ENCODE results near the gene VCL.

VCL gene

DNA sequence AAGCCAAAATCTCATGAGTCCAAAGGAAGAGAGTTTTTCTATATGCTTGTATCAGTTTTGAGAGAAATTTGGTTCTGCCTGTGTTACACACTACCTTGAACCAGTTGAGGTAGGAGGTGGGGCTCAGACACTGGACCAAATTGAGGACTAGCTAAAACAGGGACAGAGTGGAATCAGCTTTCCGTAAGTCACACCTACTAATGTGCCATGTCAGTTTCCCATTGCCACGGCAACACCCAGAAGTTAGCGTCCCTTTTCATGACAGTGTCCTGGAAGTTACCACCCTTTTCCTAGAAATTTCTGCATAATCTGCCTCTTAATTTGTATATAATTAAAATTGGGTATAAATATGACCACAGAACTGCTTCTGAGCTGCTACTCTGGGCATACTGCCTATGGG is 162.1 kb downstream of the VCL start:
- no peak for FAIRE-seq

- no peak for FAIRE-seq
These were observed 165.6 kb downstream of the VCL start for GRCh38 chr10:74163319-74164068.

DNA sequence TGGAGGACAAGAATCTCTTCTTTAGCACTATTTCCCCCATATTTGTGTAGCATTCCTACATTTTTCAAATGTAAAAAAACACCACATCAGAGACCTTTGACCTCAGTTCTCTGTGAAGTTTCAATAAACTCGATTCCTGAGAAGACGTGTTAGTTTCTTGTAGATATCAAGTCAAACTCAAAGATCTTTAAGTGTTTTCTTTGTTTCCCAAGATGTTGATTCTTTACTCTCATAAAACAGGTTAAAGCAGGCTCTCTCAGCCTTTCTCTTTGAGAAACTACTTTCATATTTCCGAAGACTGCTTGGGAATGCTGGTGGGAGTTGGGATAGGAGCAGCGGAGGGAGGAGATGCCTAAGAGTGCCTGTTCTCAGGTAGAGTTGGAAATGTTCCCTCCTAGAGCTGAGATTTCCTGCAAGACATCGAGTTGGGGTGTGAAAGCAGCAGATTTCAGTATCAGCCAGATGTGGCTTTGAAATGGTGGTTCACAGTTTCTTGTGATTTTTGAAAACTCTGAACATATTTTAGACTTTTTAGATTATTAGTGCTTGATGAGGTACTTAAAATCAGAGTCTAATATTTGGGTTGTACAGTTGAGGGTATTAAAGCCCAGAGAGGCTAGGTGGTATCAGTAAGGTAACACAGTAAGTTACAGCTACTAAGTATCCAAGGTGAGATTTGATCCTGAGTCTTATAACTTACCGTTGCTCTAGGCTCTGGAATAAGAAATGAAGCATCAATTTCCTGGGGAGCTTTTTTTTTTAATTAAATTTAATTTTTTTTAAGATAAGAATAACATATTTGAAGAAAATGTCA is 167.0 kb downstream of the VCL start:
- FAIRE-seq = no peak

- no peak for FAIRE-seq
These were observed 167.6 kb downstream of the VCL start for GRCh38 chr10:74165530-74165901.

- no peak for FAIRE-seq
These were observed 169.5 kb downstream of the VCL start for GRCh38 chr10:74167443-74167842.
